HepG2 (cell line): Measurements from ENCODE around the gene ANKRD40. TPM values are rescaled to one million over a fixed set of nuclear protein-coding genes. Genes with fewer than 3 reads are reported as not detected.

Experiments used
- CHD2 ChIP-seq: IDR thresholded peaks from 2 replicates; pipeline ENCODE4 v1.6.1; 2011; ENCODE audit warnings: low read depth, low read length, improper control_type of control experiment
- DZIP1 ChIP-seq: sonication (generic); formaldehyde crosslinking; IDR thresholded peaks from 2 replicates; pipeline ENCODE4 v1.5.0; 2020; ENCODE audit warnings: mild to moderate bottlenecking, missing genetic modification reagents
- ETV6 ChIP-seq: sonication (generic); formaldehyde crosslinking; conservative IDR thresholded peaks from 2 replicates; pipeline ENCODE4 v1.4.0; 2020; ENCODE audit warnings: missing genetic modification reagents
- HMG20B ChIP-seq: conservative IDR thresholded peaks from 2 replicates; pipeline ENCODE4 v1.6.1; 2016; ENCODE audit warnings: missing genetic modification reagents, missing compliant biosample characterization
- HMGA1 ChIP-seq: sonication (generic); formaldehyde crosslinking; conservative IDR thresholded peaks from 2 replicates; pipeline ENCODE4 v1.4.0; 2020; ENCODE audit warnings: missing genetic modification reagents
- MTERF4 ChIP-seq: sonication (generic); formaldehyde crosslinking; IDR thresholded peaks from 2 replicates; pipeline ENCODE4 v1.8.0; 2023; ENCODE audit warnings: mild to moderate bottlenecking, missing genetic modification reagents
- REXO4 ChIP-seq: sonication (generic); formaldehyde crosslinking; IDR thresholded peaks from 2 replicates; pipeline ENCODE4 v1.8.0; 2022; ENCODE audit warnings: missing genetic modification reagents, mild to moderate bottlenecking, borderline replicate concordance
- SALL2 ChIP-seq: sonication (generic); formaldehyde crosslinking; IDR thresholded peaks from 2 replicates; pipeline ENCODE4 v1.8.1; 2023; ENCODE audit warnings: mild to moderate bottlenecking, missing genetic modification reagents, inconsistent platforms
- ZGPAT ChIP-seq: IDR thresholded peaks from 2 replicates; pipeline ENCODE4 v1.6.1; 2016; ENCODE audit warnings: mild to moderate bottlenecking
- ZNF142 ChIP-seq: sonication (generic); formaldehyde crosslinking; IDR thresholded peaks from 2 replicates; pipeline ENCODE4 v1.4.0; 2020; ENCODE audit warnings: missing genetic modification reagents
- ZNF224 ChIP-seq: sonication (generic); formaldehyde crosslinking; IDR thresholded peaks from 2 replicates; pipeline ENCODE4 v1.5.0; 2020; ENCODE audit warnings: mild to moderate bottlenecking, missing genetic modification reagents
- ZNF737 ChIP-seq: sonication (generic); formaldehyde crosslinking; IDR thresholded peaks from 2 replicates; pipeline ENCODE4 v1.5.0; 2020; ENCODE audit warnings: missing genetic modification reagents, mild to moderate bottlenecking, borderline replicate concordance
- ZNF879 ChIP-seq: sonication (generic); formaldehyde crosslinking; IDR thresholded peaks from 2 replicates; pipeline ENCODE4 v1.8.1; 2023; ENCODE audit warnings: missing genetic modification reagents
- ZSCAN5A ChIP-seq: sonication (generic); formaldehyde crosslinking; IDR thresholded peaks from 2 replicates; pipeline ENCODE4 v1.8.0; 2022; ENCODE audit warnings: mild to moderate bottlenecking, missing genetic modification reagents, borderline replicate concordance
- polyA plus RNA-seq, 8 experiments: library from polyadenylated mRNA; depleted of rRNA in 3 of 8; stranded (reverse) in 7 of 8; unstranded in 1 of 8; fragments of >200 nt; fragmentation: Illumina TruSeq in 4 of 8; extraction: Trizol in 4 of 8; gene quantifications; 2 replicates each; pipeline versions ENCODE4 v1.2.1 to v1.2.3, GENCODE V29; 2011 to 2016; ENCODE audit warnings: low read depth in 4 of 8, missing spikeins in 1 of 8, mixed read lengths in 1 of 8; ENCODE audit not compliant: insufficient read depth in 1 of 8
- total RNA-seq, 5 experiments: library from RNA; depleted of rRNA; stranded (reverse); fragments of >200 nt; fragmentation: Illumina TruSeq; extraction: Trizol; gene quantifications; 2 replicates each; pipeline ENCODE4 v1.2.3, GENCODE V29; 2016; ENCODE audit warnings: low read depth in 1 of 5

Gene ANKRD40
- total and polyA plus RNA-seq, 2 of the 13 experiments (the other 11 are each of a cell fraction or from before 2014, with no cell fraction given): 35.0 to 46.4 TPM

GRCh38 chr17:50684612-50685333, 22.9 kb downstream of the ANKRD40 start (continued):
- TF ChIP-seq ZGPAT (CRISPR knock-in tag) (peak; percentile 96), ZNF142 (CRISPR knock-in tag) (no peak), SALL2 (CRISPR knock-in tag) (no peak; the same call in none of the 2 replicates), ETV6 (peak; percentile 91), DZIP1 (no peak), ZNF737 (CRISPR knock-in tag) (0 out of 2 replicates have a peak, but pooled peaks have one; percentile 67), ZNF224 (CRISPR knock-in tag) (no peak; the same call in 1 of the 2 replicates), CHD2 (no peak), HMG20B (CRISPR knock-in tag) (peak; percentile 78), MTERF4 (CRISPR knock-in tag) (peak; percentile 86; the same call in 1 of the 2 replicates), ZSCAN5A (CRISPR knock-in tag) (peak; percentile 74), REXO4 (no peak), HMGA1 (CRISPR knock-in tag) (no peak), ZNF879 (no peak; the same call in 1 of the 2 replicates)
